Smooth muscle cell (in vitro differentiated cells): ENCODE data around the gene TPM1. TPM values are rescaled to one million over a fixed set of nuclear protein-coding genes. Genes with fewer than 3 reads are reported as not detected.

Experiments used
- DNase-seq: peaks from one replicate; lab custom pipeline; 2025; ENCODE audit not compliant: unreplicated experiment; lab: John Stamatoyannopoulos, UW
- H2AFZ ChIP-seq: fragments of 200-600 bp; sonication (generic); 2 replicates; pipeline ENCODE4 v1.6.0; 2016; ENCODE audit warnings: antibody characterized with exemption, low read depth, mild to moderate bottlenecking
- H3F3A ChIP-seq: fragments of 200-600 bp; sonication (generic); 2 replicates; pipeline ENCODE4 v1.6.0; 2017; ENCODE audit warnings: antibody characterized with exemption, low read depth
- H3K27ac ChIP-seq: fragments of 200-600 bp; sonication (generic); 2 replicates; pipeline ENCODE4 v1.5.1; 2016; ENCODE audit warnings: low read depth, mild to moderate bottlenecking
- H3K27me3 ChIP-seq: fragments of 200-600 bp; sonication (generic); 2 replicates; pipeline ENCODE4 v1.6.1; 2016; ENCODE audit warnings: low read depth, mild to moderate bottlenecking
- H3K36me3 ChIP-seq: fragments of 200-600 bp; sonication (generic); 2 replicates; pipeline ENCODE4 v1.5.1; 2016; ENCODE audit warnings: low read depth
- H3K4me1 ChIP-seq: fragments of 200-600 bp; sonication (generic); 2 replicates; pipeline ENCODE4 v1.5.1; 2016; ENCODE audit warnings: low read depth
- H3K4me2 ChIP-seq: fragments of 200-600 bp; sonication (generic); 2 replicates; pipeline ENCODE4 v1.6.0; 2016; ENCODE audit warnings: mild to moderate bottlenecking
- H3K4me3 ChIP-seq: fragments of 200-600 bp; sonication (generic); 2 replicates; pipeline ENCODE4 v1.5.1; 2016; ENCODE audit warnings: mild to moderate bottlenecking
- H3K79me2 ChIP-seq: fragments of 200-600 bp; sonication (generic); 2 replicates; pipeline ENCODE4 v1.6.0; 2016; ENCODE audit warnings: low read depth, mild to moderate bottlenecking
- H3K9ac ChIP-seq: fragments of 200-600 bp; sonication (generic); 2 replicates; pipeline ENCODE4 v1.6.0; 2016; ENCODE audit warnings: low read depth
- H3K9me3 ChIP-seq: fragments of 200-600 bp; sonication (generic); replicated peaks from 2 replicates; pipeline ENCODE4 v1.5.1; 2016; ENCODE audit warnings: low read depth
- H4K20me1 ChIP-seq: fragments of 200-600 bp; sonication (generic); 2 replicates; pipeline ENCODE4 v1.6.0; 2016; ENCODE audit warnings: low read depth
- WGBS: methylation state at CpG from one replicate; pipeline ENCODE4 v1.1.7; 2016; ENCODE audit warnings: low lambda C conversion rate; 5-methylcytosine and 5-hydroxymethylcytosine counted together
- polyA plus RNA-seq: library from polyadenylated mRNA; unstranded; fragments of >200 nt; fragmentation: Nextera tagmentation; extraction: Ambion mirVana; gene quantifications from 2 replicates; pipeline ENCODE4 v1.2.1, GENCODE V29; 2016
- total RNA-seq: library from RNA; depleted of rRNA; stranded (reverse); fragments of >200 nt; gene quantifications from 2 replicates; pipeline ENCODE4 v1.2.3, GENCODE V29; 2014
- TF ChIP-seq, protein P1 (sequence below): fragments of 200-600 bp; sonication (generic); IDR thresholded peaks from 2 replicates; pipeline ENCODE4 v1.5.1; 2017; ENCODE audit warnings: borderline replicate concordance, mild to moderate bottlenecking, antibody characterized with exemption; ENCODE audit not compliant: insufficient read depth, poor library complexity, severe bottlenecking

The TPM1 gene
- total and polyA plus RNA-seq, 2 experiments from 2014 or later = 1,694 to 1,915 TPM

DNA sequence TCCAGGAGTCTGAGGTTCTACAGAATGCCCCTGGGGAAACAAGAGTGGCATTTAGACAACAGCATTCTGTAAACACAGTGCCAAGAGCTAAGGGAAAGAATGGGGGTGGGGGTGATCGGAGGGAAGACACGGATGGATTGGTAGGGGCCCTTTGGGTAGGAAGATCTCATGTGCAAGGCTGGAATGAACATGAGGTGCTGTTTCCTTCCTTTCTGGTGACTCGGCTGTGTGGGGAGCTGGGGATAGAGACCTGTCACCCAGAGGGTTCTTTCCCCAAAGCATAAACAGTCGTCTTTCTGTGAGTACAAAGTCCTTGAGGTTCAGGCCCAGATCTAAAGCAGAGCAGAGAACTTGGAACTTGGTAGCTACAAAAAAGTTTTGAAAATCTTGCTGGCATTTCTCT, 11.7 kb downstream of the TPM1 start:
- H3K4me3 ChIP-seq = no peak overlapping the region
- H2AFZ ChIP-seq = no peak overlapping the region
- no peak for DNase-seq
- TF ChIP-seq, protein P1, sequence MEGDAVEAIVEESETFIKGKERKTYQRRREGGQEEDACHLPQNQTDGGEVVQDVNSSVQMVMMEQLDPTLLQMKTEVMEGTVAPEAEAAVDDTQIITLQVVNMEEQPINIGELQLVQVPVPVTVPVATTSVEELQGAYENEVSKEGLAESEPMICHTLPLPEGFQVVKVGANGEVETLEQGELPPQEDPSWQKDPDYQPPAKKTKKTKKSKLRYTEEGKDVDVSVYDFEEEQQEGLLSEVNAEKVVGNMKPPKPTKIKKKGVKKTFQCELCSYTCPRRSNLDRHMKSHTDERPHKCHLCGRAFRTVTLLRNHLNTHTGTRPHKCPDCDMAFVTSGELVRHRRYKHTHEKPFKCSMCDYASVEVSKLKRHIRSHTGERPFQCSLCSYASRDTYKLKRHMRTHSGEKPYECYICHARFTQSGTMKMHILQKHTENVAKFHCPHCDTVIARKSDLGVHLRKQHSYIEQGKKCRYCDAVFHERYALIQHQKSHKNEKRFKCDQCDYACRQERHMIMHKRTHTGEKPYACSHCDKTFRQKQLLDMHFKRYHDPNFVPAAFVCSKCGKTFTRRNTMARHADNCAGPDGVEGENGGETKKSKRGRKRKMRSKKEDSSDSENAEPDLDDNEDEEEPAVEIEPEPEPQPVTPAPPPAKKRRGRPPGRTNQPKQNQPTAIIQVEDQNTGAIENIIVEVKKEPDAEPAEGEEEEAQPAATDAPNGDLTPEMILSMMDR = no peak
- peak overlapping the region; percentile 80 for H3K27ac ChIP-seq
- H3K27me3 ChIP-seq = no peaks in the 10 kb centered on the region
- no peaks in the 10 kb centered on the region for H3K9me3 ChIP-seq
- no peak overlapping the region for H3K9ac ChIP-seq
- H3K4me1 ChIP-seq = peaks cover 47% of the 10 kb centered on the region
- 43% methylated on average over 4 of the region's 4 CpGs for whole genome bisulfite sequencing
- peaks cover 12% of the 10 kb centered on the region for H3K79me2 ChIP-seq
- H3F3A ChIP-seq = peaks cover 93% of the 10 kb centered on the region
- peaks cover 100% of the 10 kb centered on the region for H4K20me1 ChIP-seq
- peak overlapping the region; percentile 96 for H3K4me2 ChIP-seq
- H3K36me3 ChIP-seq = peaks cover 9% of the 10 kb centered on the region

DNA sequence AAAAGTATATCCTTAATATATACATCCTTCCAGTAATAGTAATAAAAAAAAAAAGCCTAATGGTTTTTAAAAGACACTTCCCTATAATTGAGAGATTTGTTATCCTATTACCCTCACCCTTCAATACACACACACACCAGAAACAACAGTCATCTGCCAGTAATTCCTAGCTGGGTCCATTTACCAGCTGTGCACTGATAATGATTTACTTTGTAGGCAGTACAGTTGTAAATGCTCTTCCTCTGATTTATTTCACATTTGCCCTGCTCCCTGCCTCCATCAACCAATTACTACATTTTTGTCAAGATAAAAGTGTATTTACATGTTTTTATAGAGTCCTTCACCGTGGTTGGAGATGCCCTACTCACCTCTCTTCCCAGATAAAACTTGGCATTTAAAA, 12.4 kb downstream of the TPM1 start:
- H3K36me3 ChIP-seq = peaks cover 16% of the 10 kb centered on the region
- no peak overlapping the region for H3K4me3 ChIP-seq
- H4K20me1 ChIP-seq = peaks cover 100% of the 10 kb centered on the region
- no peaks in the 10 kb centered on the region for H3K9me3 ChIP-seq
- H2AFZ ChIP-seq = no peak overlapping the region
- peak overlapping the region; percentile 6 for H3K4me2 ChIP-seq
- TF ChIP-seq, protein P1 = no peak
- peaks cover 6% of the 10 kb centered on the region for H3K79me2 ChIP-seq
- 3% methylated on average over 1 of the region's 1 CpG for WGBS
- H3K9ac ChIP-seq = peak overlapping the region; percentile 13
- H3K27ac ChIP-seq = peak overlapping the region; percentile 80
- peaks cover 39% of the 10 kb centered on the region for H3K4me1 ChIP-seq
- H3K27me3 ChIP-seq = no peaks in the 10 kb centered on the region
- no peak for DNase-seq
- peaks cover 93% of the 10 kb centered on the region for H3F3A ChIP-seq

DNA sequence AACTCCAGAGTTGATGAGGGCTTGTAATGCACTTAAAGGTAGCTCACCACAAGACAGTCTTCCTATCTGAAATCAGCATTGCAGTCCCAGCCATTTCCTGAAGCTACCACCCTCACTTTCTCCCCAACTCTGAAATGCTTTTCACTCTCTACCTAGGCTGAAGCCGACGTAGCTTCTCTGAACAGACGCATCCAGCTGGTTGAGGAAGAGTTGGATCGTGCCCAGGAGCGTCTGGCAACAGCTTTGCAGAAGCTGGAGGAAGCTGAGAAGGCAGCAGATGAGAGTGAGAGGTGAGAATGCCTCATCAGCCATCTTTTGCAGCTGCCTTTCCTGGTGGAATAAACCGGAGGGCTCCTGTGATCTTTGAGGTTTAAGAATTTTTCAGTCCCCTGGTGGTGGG, 14.3 kb downstream of the TPM1 start:
- Histone ChIP-seq H3K36me3 (peaks cover 33% of the 10 kb centered on the region), H3K9ac (no peak overlapping the region), H3K4me1 (peaks cover 21% of the 10 kb centered on the region), H3K79me2 (peaks cover 3% of the 10 kb centered on the region), H3K27me3 (no peaks in the 10 kb centered on the region), H3K4me3 (no peak overlapping the region), H4K20me1 (peaks cover 100% of the 10 kb centered on the region), H2AFZ (no peak overlapping the region), H3F3A (peaks cover 91% of the 10 kb centered on the region), H3K9me3 (no peaks in the 10 kb centered on the region), H3K27ac (peak overlapping the region; percentile 80), H3K4me2 (no peak overlapping the region)
- TF ChIP-seq, protein P1 = no peak
- DNase-seq = no peak
- WGBS = 80% methylated on average over 6 of the region's 6 CpGs
